NCI-H1436 (cell line): Measurements from ENCODE around the gene UBE4A.

Experiments
- DNase-seq: peaks from one replicate; lab custom pipeline; 2025; lab: John Stamatoyannopoulos, UW

UBE4A gene

GRCh38 chr11:118341815-118342489 is 17.4 kb upstream of the UBE4A start:
- DNase-seq, result no peak

- no peak for DNase-seq
Measured at GRCh38 chr11:118342503-118343161, 16.8 kb upstream of the UBE4A start, which contains the start of gene CD3D. CD3D (minus strand) TSS chr11:118342705; CDS start chr11:118342607, 98 bp downstream.

- no peak for DNase-seq
Measured at GRCh38 chr11:118343248-118343647, 16.2 kb upstream of the UBE4A start.

GRCh38 chr11:118343981-118344515 is 15.4 kb upstream of the UBE4A start, which contains the start of gene CD3G:
CD3G (plus strand) TSS chr11:118344344; CDS start chr11:118344424, 80 bp downstream.
- DNase-seq, result no peak

- no peak for DNase-seq
Measured at GRCh38 chr11:118349475-118349874, 9.9 kb upstream of the UBE4A start.

GRCh38 chr11:118353084-118353710 is 6.2 kb upstream of the UBE4A start:
- peak; percentile 18 for DNase-seq

GRCh38 chr11:118358071-118358470 is 1.3 kb upstream of the UBE4A start:
- no peak for DNase-seq

- DNase-seq, result no peak
Measured at GRCh38 chr11:118364956-118365615, 5.7 kb downstream of the UBE4A start.

GRCh38 chr11:118366287-118366686 is 6.9 kb downstream of the UBE4A start:
- DNase-seq, result no peak

- no peak for DNase-seq
Measured at GRCh38 chr11:118370774-118371173, 11.4 kb downstream of the UBE4A start.

- DNase-seq, result no peak
Measured at GRCh38 chr11:118373263-118373662, 13.9 kb downstream of the UBE4A start.

- DNase-seq, result no peak
Measured at GRCh38 chr11:118373871-118374270, 14.5 kb downstream of the UBE4A start.

GRCh38 chr11:118374729-118375128 is 15.3 kb downstream of the UBE4A start:
- no peak for DNase-seq

- no peak for DNase-seq
Measured at GRCh38 chr11:118375978-118376377, 16.6 kb downstream of the UBE4A start.

- no peak for DNase-seq
Measured at GRCh38 chr11:118379497-118379896, 20.1 kb downstream of the UBE4A start.

- no peak for DNase-seq
Measured at GRCh38 chr11:118380571-118380970, 21.2 kb downstream of the UBE4A start.

- DNase-seq, result no peak
Measured at GRCh38 chr11:118382954-118383353, 23.6 kb downstream of the UBE4A start.

GRCh38 chr11:118383657-118384056 is 24.3 kb downstream of the UBE4A start:
- no peak for DNase-seq

GRCh38 chr11:118396097-118396501 is 36.7 kb downstream of the UBE4A start:
- no peak for DNase-seq

GRCh38 chr11:118397448-118397847 is 38.0 kb downstream of the UBE4A start:
- no peak for DNase-seq

- no peak for DNase-seq
Measured at GRCh38 chr11:118398791-118399559, 39.6 kb downstream of the UBE4A start.
